CD14-positive monocyte (primary cell): ENCODE results near the gene LRRC10B. TPM values are rescaled to one million over a fixed set of nuclear protein-coding genes. Genes with fewer than 3 reads are reported as not detected.

Source experiments
- DNase-seq, 3 donors: peaks; one replicate each; pipeline ENCODE4 v3.0.0-alpha.2; 2011 to 2022
- H2AFZ ChIP-seq: 2 replicates; pipeline ENCODE4 v1.6.0; 2012; ENCODE audit warnings: mild to moderate bottlenecking, low read depth, low read length, inconsistent platforms; ENCODE audit not compliant: insufficient read depth, poor library complexity, severe bottlenecking
- H3K27ac ChIP-seq, 2 donors: 1 replicate in 1 of 2; 2 replicates in 1 of 2; pipeline ENCODE4 v1.5.1; 2012 to 2013; ENCODE audit warnings: low read length in 2 of 2, control low read depth in 1 of 2, inconsistent platforms in 1 of 2, low read depth in 1 of 2, mild to moderate bottlenecking in 1 of 2
- H3K27me3 ChIP-seq, 2 donors: one replicate each; pipeline versions ENCODE4 v1.6.0 to v1.6.1; 2011 to 2013; ENCODE audit warnings: low read length in 2 of 2; ENCODE audit not compliant: control insufficient read depth in 2 of 2, insufficient read depth in 2 of 2
- H3K36me3 ChIP-seq, 2 donors: replicated peaks in 1 of 2; 1 replicate in 1 of 2; 2 replicates in 1 of 2; pipeline versions ENCODE4 v1.5.1 to v1.6.1; 2012 to 2013; ENCODE audit warnings: low read length in 2 of 2, control low read depth in 1 of 2, inconsistent platforms in 1 of 2, mild to moderate bottlenecking in 1 of 2; ENCODE audit not compliant: insufficient read depth in 2 of 2, control insufficient read depth in 1 of 2
- H3K4me1 ChIP-seq, 2 donors: 1 replicate in 1 of 2; 2 replicates in 1 of 2; pipeline versions ENCODE4 v1.5.1 to v1.6.1; 2012 to 2013; ENCODE audit warnings: low read length in 2 of 2, control low read depth in 1 of 2, inconsistent platforms in 1 of 2, mild to moderate bottlenecking in 1 of 2, moderate library complexity in 1 of 2; ENCODE audit not compliant: insufficient read depth in 2 of 2, control insufficient read depth in 1 of 2
- H3K4me2 ChIP-seq: replicated peaks from 2 replicates; pipeline ENCODE3; 2012; ENCODE audit warnings: low read length, moderate library complexity, mild to moderate bottlenecking; ENCODE audit not compliant: poor library complexity, severe bottlenecking; ENCODE audit errors: extremely low read depth
- H3K4me3 ChIP-seq, 3 experiments: fragments of 200-600 bp in 1 of 3; sonication (generic) in 1 of 3; replicated peaks in 1 of 3; 1 replicate in 2 of 3; 2 replicates in 1 of 3; pipeline ENCODE4 v1.5.1; 2011 to 2013; ENCODE audit warnings: low read length in 3 of 3, mild to moderate bottlenecking in 3 of 3, control low read depth in 2 of 3, low read depth in 2 of 3, inconsistent platforms in 1 of 3, moderate library complexity in 1 of 3
- H3K79me2 ChIP-seq: 2 replicates; pipeline ENCODE4 v1.6.0; 2012; ENCODE audit warnings: mild to moderate bottlenecking, control low read depth, inconsistent platforms, low read length, moderate library complexity; ENCODE audit not compliant: insufficient read depth
- H3K9ac ChIP-seq: 2 replicates; pipeline ENCODE4 v1.6.0; 2017; ENCODE audit warnings: low read length, mild to moderate bottlenecking; ENCODE audit not compliant: insufficient read depth, poor library complexity, severe bottlenecking
- H3K9me3 ChIP-seq, 2 donors: replicated peaks in 1 of 2; 1 replicate in 1 of 2; 2 replicates in 1 of 2; pipeline versions ENCODE4 v1.5.1 to v1.6.1; 2012 to 2013; ENCODE audit warnings: low read length in 2 of 2, control low read depth in 1 of 2; ENCODE audit not compliant: control insufficient read depth in 1 of 2, insufficient read depth in 1 of 2
- H4K20me1 ChIP-seq: 2 replicates; pipeline ENCODE4 v1.6.0; 2012; ENCODE audit warnings: mild to moderate bottlenecking, low read length, control low read depth, moderate library complexity; ENCODE audit not compliant: insufficient read depth
- H3K27ac Mint-ChIP-seq, 7 donors: one replicate each; pipeline ENCODE4 v1.8.0; 2020; ENCODE audit warnings: mild to moderate bottlenecking in 7 of 7, mixed read lengths in 7 of 7, moderate library complexity in 6 of 7, inconsistent platforms in 2 of 7
- H3K27me3 Mint-ChIP-seq, 3 donors: one replicate each; pipeline ENCODE4 v1.8.0; 2021 to 2022; ENCODE audit warnings: low read depth in 3 of 3, mild to moderate bottlenecking in 3 of 3, mixed read lengths in 3 of 3, moderate library complexity in 3 of 3, inconsistent platforms in 1 of 3
- H3K36me3 Mint-ChIP-seq, 2 donors: one replicate each; pipeline ENCODE4 v1.8.0; 2020; ENCODE audit warnings: mixed read lengths in 2 of 2, inconsistent platforms in 1 of 2, mild to moderate bottlenecking in 1 of 2
- H3K4me1 Mint-ChIP-seq: one replicate; pipeline ENCODE4 v1.8.0; 2020; ENCODE audit warnings: mild to moderate bottlenecking, mixed read lengths
- H3K4me3 Mint-ChIP-seq, 2 donors: one replicate each; pipeline ENCODE4 v1.8.0; 2020; ENCODE audit warnings: mild to moderate bottlenecking in 2 of 2, mixed read lengths in 2 of 2, moderate library complexity in 1 of 2
- H3K9me3 Mint-ChIP-seq, 7 donors: one replicate each; pipeline ENCODE4 v1.8.0; 2020 to 2022; ENCODE audit warnings: mixed read lengths in 7 of 7, mild to moderate bottlenecking in 6 of 7, moderate library complexity in 6 of 7, inconsistent platforms in 2 of 7
- CTCF ChIP-seq: fragments of 200-600 bp; IDR thresholded peaks from one replicate; pipeline ENCODE4 v1.8.0; 2022; ENCODE audit warnings: antibody characterized with exemption, mild to moderate bottlenecking
- WGBS: methylation state at CpG from one replicate; pipeline ENCODE4 v1.1.5; 2013; ENCODE audit warnings: missing lambda C conversion rate; ENCODE audit not compliant: insufficient coverage; 5-methylcytosine and 5-hydroxymethylcytosine counted together
- intact Hi-C, 2 donors: fragments of 100-400 bp; cut with micrococcal nuclease; formaldehyde crosslinking; loops; one replicate each; pipeline versions ENCODE4 v1.15.0 to v1.15.1; 2023
- polyA plus RNA-seq, 3 donors: library from polyadenylated mRNA; depleted of rRNA in 1 of 3; unstranded in 2 of 3; stranded (reverse) in 1 of 3; fragments of 300-500 nt in 2 of 3; fragments of >200 nt in 1 of 3; fragmentation: Illumina TruSeq in 2 of 3; gene quantifications; 1 replicate in 2 of 3; 2 replicates in 1 of 3; pipeline ENCODE4 v1.2.3, GENCODE V29; 2012 to 2021

Gene LRRC10B
- polyA plus RNA-seq, 3 donors, result not detected

- no peak overlapping the region for H2AFZ ChIP-seq
- H3K27me3 ChIP-seq, result no peaks in the 10 kb centered on the region
- Mint-ChIP-seq H3K36me3 (no peaks in the 10 kb centered on the region), H3K27me3 (peaks cover 0 to 19% (median 8%) of the 10 kb centered on the region in 3 donors), H3K4me3 (peak overlapping the region in 1 of 2 donors; percentile 31), H3K9me3 (peaks cover 0 to 2% (median 0%) of the 10 kb centered on the region in 7 donors), H3K4me1 (no peaks in the 10 kb centered on the region), H3K27ac (peak overlapping the region in 1 of 7 donors; percentile 57)
- intact Hi-C loops, result no loop called here
- H3K9me3 ChIP-seq, result no peaks in the 10 kb centered on the region
- H3K4me3 ChIP-seq, result no peak overlapping the region
- WGBS, result 90% methylated on average over 5 of the region's 8 CpGs
- no peaks in the 10 kb centered on the region for H3K79me2 ChIP-seq
- no peaks in the 10 kb centered on the region for H3K36me3 ChIP-seq
- no peaks in the 10 kb centered on the region for H3K4me1 ChIP-seq
- DNase-seq, result no peak
- H3K9ac ChIP-seq, result no peak overlapping the region
- TF ChIP-seq CTCF, result no peak
- H3K4me2 ChIP-seq, result no peak overlapping the region
- no peak overlapping the region for H3K27ac ChIP-seq
- H4K20me1 ChIP-seq, result no peaks in the 10 kb centered on the region
These were observed 24.9 kb downstream of the LRRC10B start for GRCh38 chr11:61533401-61533800.

- intact Hi-C loops, result no loop called here
- H3K9me3 Mint-ChIP-seq, result peaks cover 0 to 2% (median 0%) of the 10 kb centered on the region in 7 donors
- Histone ChIP-seq H4K20me1 (no peaks in the 10 kb centered on the region), H3K36me3 (no peaks in the 10 kb centered on the region), H3K27me3 (no peaks in the 10 kb centered on the region), H3K4me1 (no peaks in the 10 kb centered on the region), H3K79me2 (no peaks in the 10 kb centered on the region), H3K9me3 (no peaks in the 10 kb centered on the region), H2AFZ (no peak overlapping the region), H3K4me2 (no peak overlapping the region), H3K27ac (no peak overlapping the region), H3K4me3 (no peak overlapping the region), H3K9ac (no peak overlapping the region)
- H3K4me3 Mint-ChIP-seq, result no peak overlapping the region
- no peak overlapping the region for H3K27ac Mint-ChIP-seq
- H3K4me1 Mint-ChIP-seq, result no peaks in the 10 kb centered on the region
- no peak for DNase-seq
- no peaks in the 10 kb centered on the region for H3K36me3 Mint-ChIP-seq
- H3K27me3 Mint-ChIP-seq, result peaks cover 0 to 14% (median 10%) of the 10 kb centered on the region in 3 donors
- TF ChIP-seq CTCF, result no peak
- WGBS, result 86% methylated on average over 27 of the region's 36 CpGs
These were observed 25.7 kb downstream of the LRRC10B start for GRCh38 chr11:61534025-61534932.
